ENCODE results near the gene GNAZ.

Gene GNAZ

GRCh38 chr22:23088199-23088604 is 17.9 kb downstream of the GNAZ start:
- Mint-ChIP-seq H3K4me3 (no peak overlapping the region), H3K27me3 (no peaks in the 10 kb centered on the region), H3K27ac (no peak overlapping the region), H3K9me3 (no peaks in the 10 kb centered on the region), H3K4me1 (ENCODE audit: low read depth) (no peaks in the 10 kb centered on the region), H3K36me3 (ENCODE audit: low read depth) (no peaks in the 10 kb centered on the region)

- Mint-ChIP-seq H3K27ac (no peak overlapping the region), H3K36me3 (ENCODE audit: low read depth) (no peaks in the 10 kb centered on the region), H3K4me1 (ENCODE audit: low read depth) (no peaks in the 10 kb centered on the region), H3K27me3 (no peaks in the 10 kb centered on the region), H3K4me3 (no peak overlapping the region), H3K9me3 (no peaks in the 10 kb centered on the region)
These were observed 18.7 kb downstream of the GNAZ start for GRCh38 chr22:23089010-23089409.

- no peaks in the 10 kb centered on the region for H3K9me3 Mint-ChIP-seq
- H3K36me3 Mint-ChIP-seq (ENCODE audit: low read depth): no peaks in the 10 kb centered on the region
These were observed 19.5 kb downstream of the GNAZ start for GRCh38 chr22:23089633-23090456.

GRCh38 chr22:23090457-23090835 is 20.1 kb downstream of the GNAZ start:
- H3K36me3 Mint-ChIP-seq (ENCODE audit: low read depth): no peaks in the 10 kb centered on the region
- no peak overlapping the region for H3K4me3 Mint-ChIP-seq
- H3K27ac Mint-ChIP-seq: no peak overlapping the region
- no peaks in the 10 kb centered on the region for H3K27me3 Mint-ChIP-seq
- no peaks in the 10 kb centered on the region for H3K4me1 Mint-ChIP-seq (ENCODE audit: low read depth)
- H3K9me3 Mint-ChIP-seq: no peaks in the 10 kb centered on the region

More at GRCh38 chr22:23089633-23090456, 19.5 kb downstream of the GNAZ start:
- no peak overlapping the region for H3K4me3 Mint-ChIP-seq
- H3K27me3 Mint-ChIP-seq: no peaks in the 10 kb centered on the region
- H3K27ac Mint-ChIP-seq: no peak overlapping the region
- H3K4me1 Mint-ChIP-seq (ENCODE audit: low read depth): no peaks in the 10 kb centered on the region

GRCh38 chr22:23091760-23092159 is 21.4 kb downstream of the GNAZ start:
- Mint-ChIP-seq H3K4me1 (ENCODE audit: low read depth) (no peaks in the 10 kb centered on the region), H3K9me3 (no peaks in the 10 kb centered on the region), H3K27ac (no peak overlapping the region), H3K36me3 (ENCODE audit: low read depth) (no peaks in the 10 kb centered on the region), H3K27me3 (no peaks in the 10 kb centered on the region), H3K4me3 (no peak overlapping the region)

GRCh38 chr22:23092217-23092955 is 22.1 kb downstream of the GNAZ start:
- H3K36me3 Mint-ChIP-seq (ENCODE audit: low read depth): no peaks in the 10 kb centered on the region
- no peaks in the 10 kb centered on the region for H3K4me1 Mint-ChIP-seq (ENCODE audit: low read depth)
- no peak overlapping the region for H3K27ac Mint-ChIP-seq
- no peaks in the 10 kb centered on the region for H3K27me3 Mint-ChIP-seq
- H3K9me3 Mint-ChIP-seq: no peaks in the 10 kb centered on the region
- no peak overlapping the region for H3K4me3 Mint-ChIP-seq

GRCh38 chr22:23093051-23093788 is 22.9 kb downstream of the GNAZ start:
- Mint-ChIP-seq H3K27me3 (no peaks in the 10 kb centered on the region), H3K27ac (no peak overlapping the region), H3K4me1 (ENCODE audit: low read depth) (no peaks in the 10 kb centered on the region), H3K36me3 (ENCODE audit: low read depth) (no peaks in the 10 kb centered on the region), H3K9me3 (no peaks in the 10 kb centered on the region), H3K4me3 (no peak overlapping the region)

- Mint-ChIP-seq H3K27me3 (no peaks in the 10 kb centered on the region), H3K27ac (no peak overlapping the region), H3K9me3 (no peaks in the 10 kb centered on the region), H3K36me3 (ENCODE audit: low read depth) (no peaks in the 10 kb centered on the region), H3K4me3 (no peak overlapping the region), H3K4me1 (ENCODE audit: low read depth) (no peaks in the 10 kb centered on the region)
These were observed 23.9 kb downstream of the GNAZ start for GRCh38 chr22:23094260-23094659.

- Mint-ChIP-seq H3K27me3 (no peaks in the 10 kb centered on the region), H3K36me3 (ENCODE audit: low read depth) (no peaks in the 10 kb centered on the region), H3K4me1 (ENCODE audit: low read depth) (no peaks in the 10 kb centered on the region), H3K27ac (no peak overlapping the region), H3K4me3 (no peak overlapping the region), H3K9me3 (no peaks in the 10 kb centered on the region)
These were observed 24.7 kb downstream of the GNAZ start for GRCh38 chr22:23094695-23095681.

GRCh38 chr22:23095733-23096342 is 25.5 kb downstream of the GNAZ start:
- H3K4me3 Mint-ChIP-seq: no peak overlapping the region
- no peaks in the 10 kb centered on the region for H3K4me1 Mint-ChIP-seq (ENCODE audit: low read depth)
- no peak overlapping the region for H3K27ac Mint-ChIP-seq
- no peaks in the 10 kb centered on the region for H3K36me3 Mint-ChIP-seq (ENCODE audit: low read depth)
- no peaks in the 10 kb centered on the region for H3K27me3 Mint-ChIP-seq
- no peaks in the 10 kb centered on the region for H3K9me3 Mint-ChIP-seq

- no peaks in the 10 kb centered on the region for H3K4me1 Mint-ChIP-seq (ENCODE audit: low read depth)
- H3K9me3 Mint-ChIP-seq: no peaks in the 10 kb centered on the region
- no peaks in the 10 kb centered on the region for H3K36me3 Mint-ChIP-seq (ENCODE audit: low read depth)
- no peaks in the 10 kb centered on the region for H3K27me3 Mint-ChIP-seq
- H3K4me3 Mint-ChIP-seq: no peak overlapping the region
- H3K27ac Mint-ChIP-seq: no peak overlapping the region
These were observed 27.3 kb downstream of the GNAZ start for GRCh38 chr22:23097412-23098229.

GRCh38 chr22:23098230-23098705 is 27.9 kb downstream of the GNAZ start:
- Mint-ChIP-seq H3K4me3 (no peak overlapping the region), H3K27ac (no peak overlapping the region), H3K4me1 (ENCODE audit: low read depth) (no peaks in the 10 kb centered on the region), H3K36me3 (ENCODE audit: low read depth) (no peaks in the 10 kb centered on the region), H3K9me3 (no peaks in the 10 kb centered on the region), H3K27me3 (no peaks in the 10 kb centered on the region)

All from stimulated activated naive CD8-positive, alpha-beta T cell treated with anti-CD3 and anti-CD28 coated beads, Interleukin-15, Interleukin-2, amounts not matched to agents 100 ng/mL and 50 ng/mL, for 24 hours (primary cell).